ENCODE results near the gene JAML.

JAML gene

GRCh38 chr11:118240999-118241763 is 16.4 kb upstream of the JAML start:
- no peak for DNase-seq (ENCODE audit: low read depth in 2 of 3, low spot score in 2 of 3)

DNA sequence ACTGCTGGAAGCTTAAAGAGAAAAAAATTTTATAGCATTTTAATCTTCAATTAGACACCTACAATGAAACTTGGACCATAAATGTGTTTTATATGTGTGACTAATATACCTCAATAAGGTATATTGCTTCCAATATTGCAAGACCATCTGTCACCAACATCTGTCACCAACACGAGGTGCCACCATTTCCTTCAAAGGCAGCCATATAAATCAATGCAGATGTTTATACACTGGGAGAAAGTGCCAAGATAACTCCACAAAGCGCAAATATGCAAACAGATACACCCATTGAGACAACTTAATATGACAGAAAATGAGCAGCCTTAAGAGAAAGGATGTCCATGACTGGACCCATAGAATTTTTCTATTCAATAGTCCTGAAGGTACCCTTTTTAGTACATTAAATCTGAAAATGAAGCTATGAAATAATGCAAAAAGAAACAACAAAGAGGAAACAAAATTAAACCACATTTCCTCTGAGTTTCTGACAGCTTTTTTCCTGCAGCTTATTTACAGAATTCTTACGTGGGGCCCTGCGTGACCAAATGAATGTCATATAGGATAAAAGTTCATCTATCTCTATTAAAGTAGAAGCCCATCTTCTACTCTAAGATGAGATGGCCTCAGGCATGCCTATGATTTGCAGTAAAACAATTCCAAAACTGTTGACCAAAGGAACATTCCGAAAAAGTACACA is 14.8 kb upstream of the JAML start:
- no peak for DNase-seq (ENCODE audit: low read depth in 2 of 3, low spot score in 2 of 3)

- no peak for DNase-seq (ENCODE audit: low read depth in 2 of 3, low spot score in 2 of 3)
These were observed 14.1 kb upstream of the JAML start for GRCh38 chr11:118238929-118239328.

DNA sequence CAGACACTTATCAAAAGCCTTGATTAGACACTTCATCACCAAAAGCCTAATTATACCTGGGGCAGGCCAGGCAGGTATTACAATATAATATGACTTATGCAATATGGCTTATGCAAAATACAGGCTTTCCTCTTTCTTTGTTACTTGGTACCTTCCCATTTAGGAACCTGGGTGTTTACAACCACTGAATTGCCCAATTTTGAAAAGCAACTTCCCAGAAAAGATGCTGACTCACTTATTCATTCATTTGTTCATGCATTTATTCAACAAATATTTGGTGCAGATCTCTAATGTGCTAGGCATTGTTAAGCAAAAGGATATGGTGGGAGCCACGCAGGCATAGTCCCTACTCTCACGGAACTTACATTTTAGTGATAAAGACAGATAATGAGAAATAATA is 13.6 kb upstream of the JAML start:
- no peak for DNase-seq (ENCODE audit: low read depth in 2 of 3, low spot score in 2 of 3)

DNA sequence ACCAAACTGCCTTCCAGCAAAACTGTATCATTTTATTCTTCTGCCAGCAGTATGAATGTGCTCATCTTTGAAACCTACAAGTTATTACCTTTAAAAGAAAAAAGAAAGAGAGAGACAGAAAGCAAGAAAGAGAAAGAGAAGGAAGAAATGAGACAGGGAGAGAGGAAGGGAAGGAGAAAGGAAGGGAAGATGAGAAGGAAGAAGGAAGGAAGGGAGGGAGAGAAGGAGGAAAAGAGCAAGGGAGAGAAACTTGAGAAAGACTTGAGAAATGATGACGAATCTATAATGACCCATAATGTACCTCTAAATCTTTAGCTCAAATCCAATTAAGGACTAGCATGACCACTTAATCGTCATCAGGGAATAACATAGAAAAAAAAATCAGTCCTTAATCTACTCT is 11.4 kb upstream of the JAML start:
- no peak for DNase-seq (ENCODE audit: low read depth in 2 of 3, low spot score in 2 of 3)

- no peak for DNase-seq (ENCODE audit: low read depth in 2 of 3, low spot score in 2 of 3)
These were observed 10.0 kb upstream of the JAML start for GRCh38 chr11:118234833-118235232.

DNA sequence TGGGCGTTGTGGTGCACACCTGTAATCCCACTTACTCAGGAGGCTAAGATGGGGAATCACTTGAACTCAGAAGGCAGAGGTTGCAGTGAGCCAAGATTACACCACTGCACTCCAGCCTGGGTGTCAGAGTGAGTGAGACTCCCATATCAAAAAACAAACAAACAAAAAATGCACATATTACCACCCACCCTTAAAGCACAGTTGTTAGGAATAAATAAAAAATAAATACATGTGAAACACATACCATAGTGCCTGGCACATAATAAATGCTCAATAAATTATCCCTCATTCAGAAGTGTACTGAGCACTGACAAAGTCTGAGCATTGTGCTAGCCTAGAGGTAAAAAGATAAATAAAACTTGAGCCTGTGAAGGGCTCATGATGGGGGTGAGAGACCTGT is 9.0 kb upstream of the JAML start:
- no peak for DNase-seq (ENCODE audit: low read depth in 2 of 3, low spot score in 2 of 3)

- DNase-seq (ENCODE audit: low read depth in 2 of 3, low spot score in 2 of 3) = no peak
These were observed 8.6 kb upstream of the JAML start for GRCh38 chr11:118233377-118233776.

DNA sequence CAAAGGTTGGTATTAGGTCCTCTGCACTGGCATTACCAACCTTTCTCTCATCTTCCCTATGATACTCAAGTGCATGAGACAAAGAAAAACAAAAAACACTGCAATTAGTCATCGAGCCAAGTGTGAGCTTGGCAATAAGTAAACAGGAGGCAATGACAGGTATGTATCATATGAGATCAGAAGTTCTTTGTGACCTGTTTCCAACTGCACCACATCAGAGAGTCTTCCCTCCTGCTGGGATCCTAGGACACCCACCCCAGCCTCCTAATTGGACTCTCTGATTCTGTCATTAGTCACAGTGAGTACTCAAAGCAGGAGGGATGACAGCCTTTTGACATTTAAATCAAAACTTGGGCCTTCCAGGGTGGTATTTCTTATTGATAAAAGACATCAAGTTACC is 7.8 kb upstream of the JAML start:
- no peak for DNase-seq (ENCODE audit: low read depth in 2 of 3, low spot score in 2 of 3)

DNA sequence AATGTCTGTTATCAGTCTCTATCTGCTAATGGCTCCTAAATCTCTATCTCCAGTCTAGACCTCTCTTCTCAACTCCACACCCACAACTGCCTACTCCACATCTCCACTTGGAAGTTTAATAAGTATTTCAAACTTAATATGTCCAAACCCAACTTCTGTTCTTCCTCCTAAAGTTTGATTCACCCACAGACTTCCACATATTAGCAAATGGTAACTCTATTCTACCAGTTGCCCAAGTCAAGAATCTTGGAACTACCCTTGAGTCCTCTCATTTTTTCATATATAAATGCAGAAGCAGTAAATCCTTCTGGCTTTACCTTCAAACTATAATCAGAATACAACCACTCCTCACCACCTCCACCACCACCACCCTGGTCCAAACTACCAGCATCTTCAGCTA is 6.7 kb upstream of the JAML start:
- no peak for DNase-seq (ENCODE audit: low read depth in 2 of 3, low spot score in 2 of 3)

- no peak for DNase-seq (ENCODE audit: low read depth in 2 of 3, low spot score in 2 of 3)
These were observed 5.3 kb upstream of the JAML start for GRCh38 chr11:118230088-118230487.

- no peak for DNase-seq (ENCODE audit: low read depth in 2 of 3, low spot score in 2 of 3)
These were observed 4.5 kb upstream of the JAML start for GRCh38 chr11:118229274-118229847.

DNA sequence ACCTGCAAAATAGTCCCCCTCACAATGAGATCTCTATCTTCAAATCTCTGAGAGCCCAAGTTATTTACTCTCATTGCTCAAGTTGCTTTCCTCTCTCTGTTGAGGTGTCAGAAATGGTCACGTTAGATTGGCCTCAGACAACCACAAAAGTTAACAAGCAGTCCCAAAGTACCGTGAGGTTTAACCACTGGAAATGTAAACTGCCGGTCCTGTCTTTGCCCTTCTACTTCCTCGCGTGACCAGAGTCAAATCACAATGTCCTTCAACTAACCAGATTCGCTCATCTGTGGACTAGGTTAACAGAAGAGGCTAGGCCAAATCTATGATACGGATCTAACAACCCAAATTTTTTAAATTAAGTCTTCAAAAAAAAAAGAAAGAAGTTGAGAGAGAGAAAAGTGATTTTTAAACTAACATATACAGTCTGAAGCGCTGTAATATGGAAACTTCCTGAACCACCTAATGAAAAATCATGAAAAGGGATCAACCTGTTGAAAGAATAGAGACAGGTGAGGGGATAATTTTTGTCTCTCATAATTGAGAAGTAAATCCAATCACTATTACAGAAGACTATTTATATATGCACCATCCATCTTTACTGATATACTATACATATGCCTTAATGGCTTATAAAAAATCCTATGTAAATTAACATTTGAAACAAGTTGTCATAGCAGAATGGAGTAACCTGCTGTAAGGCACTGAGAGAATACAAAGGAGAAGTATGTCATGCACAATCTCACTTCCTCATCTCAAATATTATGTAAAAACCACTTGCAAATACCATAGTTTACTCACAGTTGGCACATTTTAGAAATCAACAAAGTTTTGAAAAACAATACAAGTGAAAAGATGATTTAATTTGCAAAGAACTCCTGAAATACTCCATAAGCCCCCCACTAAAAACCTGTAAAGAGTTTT is 3.3 kb upstream of the JAML start:
- no peak for DNase-seq (ENCODE audit: low read depth in 2 of 3, low spot score in 2 of 3)

DNA sequence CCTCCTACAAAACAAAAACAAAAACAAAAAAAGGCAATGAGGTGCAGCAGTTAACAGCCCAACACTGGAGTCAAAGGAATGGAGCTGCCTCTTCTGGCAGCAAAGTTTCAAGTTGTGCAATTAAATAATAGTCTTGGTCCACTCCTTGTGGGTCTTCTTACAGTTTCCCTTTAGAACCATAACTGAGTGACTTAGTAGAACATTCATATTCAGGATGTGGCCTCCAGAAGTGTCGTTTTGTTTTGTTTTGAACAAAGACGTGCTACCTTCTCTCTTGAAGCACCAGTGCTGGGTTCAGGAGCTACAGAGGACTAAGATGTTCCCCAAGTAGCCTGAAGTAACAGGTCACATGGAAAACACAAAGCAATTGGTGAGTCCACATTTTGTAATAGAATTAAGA is 2.0 kb upstream of the JAML start:
- DNase-seq (ENCODE audit: low read depth in 2 of 3, low spot score in 2 of 3) = no peak

DNA sequence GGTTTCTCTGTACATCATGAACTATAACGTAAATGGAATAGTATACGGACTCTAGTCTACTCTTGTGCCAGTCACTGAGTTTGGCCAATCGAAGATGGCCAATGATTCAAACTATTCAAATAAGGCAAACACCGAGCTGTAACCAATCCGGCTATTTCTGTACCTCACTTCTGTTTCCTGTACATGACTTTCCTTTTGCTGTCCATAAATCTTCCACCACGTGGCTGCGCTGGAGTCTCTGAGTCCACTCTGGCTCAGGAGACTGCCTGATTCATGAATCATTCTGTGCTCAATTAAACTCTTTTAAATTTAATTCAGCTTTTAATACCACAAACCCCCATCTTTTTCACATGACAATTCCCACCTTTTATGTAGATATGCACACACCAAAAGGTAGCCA is 1.5 kb upstream of the JAML start:
- no peak for DNase-seq (ENCODE audit: low read depth in 2 of 3, low spot score in 2 of 3)

DNA sequence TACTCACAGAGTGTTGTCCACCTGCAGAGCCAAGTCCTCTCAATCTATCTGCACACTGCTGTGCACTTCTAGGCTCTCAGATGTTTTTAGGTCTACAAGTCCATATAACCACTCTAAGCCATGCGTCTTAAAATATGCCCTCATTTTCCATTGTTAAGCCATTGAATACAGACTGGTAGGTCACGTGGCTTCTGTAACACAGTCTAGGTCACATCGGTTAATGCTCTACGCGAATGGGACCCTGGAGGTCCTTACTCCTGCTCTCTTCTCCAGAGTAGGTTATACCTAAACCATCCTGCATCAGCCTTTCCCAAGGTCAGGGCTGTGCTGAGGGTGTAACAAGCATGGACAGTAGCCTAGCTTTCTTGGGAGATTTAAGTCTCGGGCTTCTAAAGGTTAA is 819 bp downstream of the JAML start:
- no peak for DNase-seq (ENCODE audit: low read depth in 2 of 3, low spot score in 2 of 3)

DNA sequence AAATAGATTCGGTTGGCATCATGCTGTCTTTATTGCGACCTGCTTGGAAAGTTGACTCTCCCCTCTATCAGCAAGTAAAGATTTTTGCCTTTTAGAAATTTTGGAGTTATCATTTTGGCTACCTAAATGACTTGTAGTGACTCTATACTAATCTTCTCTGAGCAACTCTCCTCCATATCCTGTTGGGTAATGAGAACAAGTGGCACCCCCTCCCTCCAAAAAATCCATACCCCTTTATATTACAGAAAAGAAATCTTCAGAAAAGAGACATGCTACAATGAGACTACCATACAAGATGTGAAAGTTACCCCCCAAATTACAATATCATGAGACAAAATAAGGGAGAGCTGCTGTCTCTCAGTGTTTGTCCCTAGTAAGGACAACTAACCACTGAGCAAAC is 1.2 kb downstream of the JAML start:
- DNase-seq (ENCODE audit: low read depth in 2 of 3, low spot score in 2 of 3) = no peak

DNA sequence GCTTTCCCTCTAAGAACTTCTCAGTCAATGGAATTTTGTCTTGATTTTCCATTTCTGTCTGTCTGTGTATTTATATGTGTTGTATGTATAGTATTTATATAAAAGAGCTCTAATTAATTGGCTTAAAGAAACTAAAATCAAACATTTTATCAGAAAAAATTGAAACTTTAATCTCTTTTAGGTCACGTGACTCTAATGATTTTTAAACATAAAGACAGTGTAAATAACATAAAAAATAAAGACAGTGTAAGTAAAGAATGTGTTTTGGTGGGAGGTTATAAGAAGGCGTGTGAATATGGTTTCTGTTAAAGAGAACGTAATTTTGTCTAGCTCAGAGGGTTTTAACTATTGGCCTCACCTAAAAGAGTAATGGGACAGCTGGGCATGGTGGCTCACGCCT is 2.4 kb downstream of the JAML start:
- DNase-seq (ENCODE audit: low read depth in 2 of 3, low spot score in 2 of 3) = no peak

DNA sequence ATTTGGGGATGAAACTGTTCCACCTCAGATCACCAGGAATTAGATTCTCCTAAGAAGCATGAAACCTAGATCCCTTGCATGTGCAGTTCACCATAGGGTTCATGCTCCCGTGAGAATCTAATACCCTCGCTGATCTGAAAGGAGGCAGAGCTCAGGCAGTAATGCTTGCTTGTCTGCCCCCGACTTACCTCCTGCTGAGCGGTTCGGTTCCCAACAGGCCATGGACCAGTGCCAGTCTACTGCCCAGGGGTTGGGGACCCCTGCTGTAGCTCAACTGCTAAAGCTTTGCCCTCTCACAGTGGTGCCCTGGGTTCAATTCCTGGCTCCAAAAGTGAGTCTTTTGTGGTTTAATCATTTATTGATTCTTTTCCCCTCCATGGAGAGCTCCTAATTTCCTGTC is 3.4 kb downstream of the JAML start:
- no peak for DNase-seq (ENCODE audit: low read depth in 2 of 3, low spot score in 2 of 3)

DNA sequence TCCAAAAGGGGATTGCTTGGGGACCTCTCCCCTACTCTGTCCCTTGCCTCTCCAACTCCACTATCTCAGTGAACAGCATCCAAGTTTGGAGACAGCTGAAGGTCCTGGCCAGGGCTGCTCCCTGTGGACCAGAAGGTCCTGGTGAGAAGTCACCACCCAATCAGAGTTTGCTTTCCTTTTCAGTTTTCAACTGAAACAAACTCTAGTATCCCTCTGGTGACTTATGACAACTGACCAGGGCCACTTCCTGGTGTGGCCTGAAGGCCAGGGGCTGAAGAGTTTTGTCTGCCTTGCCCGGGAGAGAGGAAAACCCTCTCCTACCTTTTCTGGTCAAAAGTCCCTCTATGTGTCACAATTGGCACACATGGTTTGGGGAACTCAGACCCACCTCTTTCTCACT is 5.1 kb downstream of the JAML start:
- no peak for DNase-seq (ENCODE audit: low read depth in 2 of 3, low spot score in 2 of 3)

- DNase-seq (ENCODE audit: low read depth in 2 of 3, low spot score in 2 of 3) = no peak
These were observed 5.6 kb downstream of the JAML start for GRCh38 chr11:118219244-118219643.

DNA sequence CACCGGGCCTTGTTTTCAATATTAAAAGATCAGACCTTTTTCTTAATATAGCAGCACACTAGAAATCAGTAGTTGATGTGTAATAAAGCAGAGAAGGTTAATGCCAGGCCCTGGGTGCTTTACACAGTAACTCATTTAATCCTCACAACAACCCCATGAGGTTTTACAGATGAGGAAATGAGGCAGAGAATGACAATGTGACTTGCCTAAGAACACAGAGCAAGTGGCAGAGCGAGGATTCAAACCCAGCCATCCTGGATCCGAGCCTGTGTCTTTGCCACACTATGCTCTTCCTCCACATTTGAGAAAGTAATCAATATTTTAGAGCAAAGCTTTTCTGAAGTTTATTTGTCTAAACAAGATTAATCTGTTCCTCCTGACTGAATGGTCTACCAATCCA is 7.2 kb downstream of the JAML start:
- no peak for DNase-seq (ENCODE audit: low read depth in 2 of 3, low spot score in 2 of 3)
